NCI-H345 (cell line): Measurements from ENCODE around the gene PARD3B.
A peak's percentile ranks its signal among the peaks of the same experiment; 100 is the strongest.
"Not testable (repeated sequence)": the region's sequence is repeated elsewhere in the genome, so short reads cannot be mapped to it uniquely, and the experiment has no call there.

Source experiments
- DNase-seq: peaks from one replicate; lab custom pipeline; 2025; lab: John Stamatoyannopoulos, UW

Gene PARD3B

DNA sequence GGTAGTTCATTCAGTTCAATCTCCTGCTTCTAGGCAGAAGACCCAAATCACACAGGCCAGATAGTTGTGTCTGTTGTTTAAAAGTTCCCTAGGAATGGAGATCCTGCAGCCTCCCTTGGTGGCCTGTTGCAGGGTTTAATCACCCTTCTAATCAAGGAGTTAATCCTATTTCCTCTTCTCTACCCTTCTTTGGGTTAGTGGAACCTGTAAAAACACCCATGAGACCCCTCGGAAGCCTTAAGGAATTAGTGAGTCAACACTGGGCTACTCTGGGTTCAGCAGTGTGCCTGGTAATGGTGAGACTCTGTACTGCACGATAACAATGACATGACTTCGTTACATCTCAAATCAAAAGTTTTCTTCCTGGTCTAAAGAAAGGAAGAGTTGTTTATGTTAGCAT lies 919.4 kb downstream of the PARD3B start:
- DNase-seq, result no peak

DNA sequence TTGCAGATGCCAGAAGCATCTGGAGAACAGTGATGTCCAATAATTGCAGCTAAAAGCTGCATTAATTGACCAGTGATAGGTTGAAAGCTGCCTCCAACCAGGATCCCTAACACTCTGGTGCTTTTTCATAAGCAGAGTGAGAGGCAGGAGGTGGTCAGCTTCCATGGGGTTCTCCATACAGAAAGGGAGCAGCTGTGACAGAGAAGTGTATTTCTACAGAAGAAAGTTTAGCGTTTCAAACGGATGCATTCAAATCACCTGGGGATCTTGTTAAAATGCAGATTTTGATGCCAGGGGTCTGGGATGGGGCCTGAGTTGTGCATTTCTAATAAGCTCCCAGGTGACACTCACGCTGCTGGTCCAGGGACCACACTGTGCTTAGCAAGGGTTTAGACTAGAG lies 920.5 kb downstream of the PARD3B start:
- no peak for DNase-seq

DNA sequence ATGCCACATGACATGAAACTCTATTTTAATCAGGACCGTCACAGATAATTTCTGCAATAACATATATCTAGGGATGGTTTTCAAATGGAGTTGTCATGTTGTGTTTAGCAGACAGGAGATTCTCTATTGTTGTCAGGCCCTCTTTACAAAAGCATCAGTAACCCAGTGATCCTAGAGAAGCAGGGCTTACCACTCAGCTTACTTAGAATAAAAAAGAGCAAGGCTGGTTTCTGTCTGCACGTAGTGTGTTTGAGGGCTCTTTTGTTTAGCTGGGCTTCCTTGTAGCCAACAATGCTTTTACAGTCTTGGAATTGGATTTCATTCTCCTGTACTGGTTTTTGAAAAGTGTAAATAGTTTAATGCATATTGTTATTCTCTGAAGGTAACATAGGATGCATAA lies 926.5 kb downstream of the PARD3B start:
- DNase-seq, result no peak

GRCh38 chr2:205473791-205474190 lies 928.5 kb downstream of the PARD3B start:
- no peak for DNase-seq

GRCh38 chr2:205474741-205475415 lies 929.6 kb downstream of the PARD3B start:
- DNase-seq, result no peak

DNA sequence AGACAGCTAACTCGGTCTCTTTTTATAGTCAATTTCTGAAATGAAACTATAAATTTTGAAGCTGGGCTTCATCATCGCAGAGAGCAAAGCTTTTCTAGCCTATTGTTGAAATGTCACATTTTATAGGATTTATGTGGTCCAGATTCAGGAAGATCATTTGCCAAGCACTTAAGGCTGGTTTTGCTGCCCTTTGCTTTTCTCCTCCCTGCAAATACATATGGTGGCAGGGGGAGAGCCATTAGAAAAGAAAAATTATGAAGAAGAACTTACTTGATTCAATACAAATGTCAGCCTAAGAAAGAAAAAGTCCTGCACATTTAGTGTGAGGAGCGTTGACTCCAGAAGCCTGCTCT lies 930.1 kb downstream of the PARD3B start:
- DNase-seq, result no peak

GRCh38 chr2:205477016-205477705 lies 931.9 kb downstream of the PARD3B start:
- DNase-seq, result no peak

DNA sequence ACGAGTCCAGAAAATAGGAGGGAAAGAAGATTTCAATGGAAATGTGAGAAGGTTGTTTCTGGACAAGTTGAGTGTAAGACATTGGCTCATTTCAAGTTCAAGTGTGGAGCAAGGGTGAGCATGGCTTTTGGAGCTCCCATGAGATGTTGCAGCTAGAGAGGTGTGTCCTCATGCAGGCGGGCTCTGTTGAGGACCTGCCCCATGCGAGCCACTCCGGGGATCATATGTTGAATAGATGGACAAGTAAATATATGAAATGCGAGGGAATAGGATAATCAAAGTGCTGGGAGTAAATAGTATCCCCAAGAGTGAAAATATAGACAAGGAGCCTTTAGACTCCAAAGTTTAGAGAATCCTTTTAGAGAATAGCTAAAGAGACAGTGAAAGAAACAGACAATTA lies 936.6 kb downstream of the PARD3B start:
- no peak for DNase-seq

DNA sequence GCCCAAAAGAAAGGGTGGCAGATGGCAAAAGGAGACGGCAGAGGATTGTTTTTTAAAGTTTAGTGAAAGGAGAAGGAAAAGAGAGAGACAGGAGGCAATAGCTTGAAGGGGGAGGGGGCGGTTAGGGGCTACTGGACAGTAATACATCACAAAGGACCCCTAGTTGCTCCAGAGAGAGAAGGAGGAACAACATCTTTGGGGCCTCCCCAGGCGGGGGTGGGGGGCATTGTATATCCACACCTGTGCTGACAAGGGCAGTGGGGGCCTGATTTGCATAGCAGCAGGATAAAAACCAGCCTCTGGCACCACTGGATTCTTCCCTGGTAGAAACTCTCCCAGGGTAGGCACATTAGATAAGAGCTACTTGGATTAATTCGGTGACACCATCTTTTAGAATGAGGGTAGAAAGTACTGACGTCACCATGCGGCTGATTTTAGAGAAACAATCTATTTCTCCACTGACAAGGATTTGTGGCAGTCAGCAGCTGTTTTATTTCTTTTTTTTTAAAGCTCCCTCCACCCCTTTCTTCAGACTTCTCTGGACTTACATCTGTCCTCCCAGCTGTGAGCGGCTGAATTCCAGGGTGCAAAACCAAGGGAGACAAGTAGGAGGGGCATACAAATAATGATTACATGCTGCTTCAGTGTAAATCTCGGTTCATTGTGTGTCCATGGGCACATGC lies 937.3 kb downstream of the PARD3B start:
- no peak for DNase-seq

DNA sequence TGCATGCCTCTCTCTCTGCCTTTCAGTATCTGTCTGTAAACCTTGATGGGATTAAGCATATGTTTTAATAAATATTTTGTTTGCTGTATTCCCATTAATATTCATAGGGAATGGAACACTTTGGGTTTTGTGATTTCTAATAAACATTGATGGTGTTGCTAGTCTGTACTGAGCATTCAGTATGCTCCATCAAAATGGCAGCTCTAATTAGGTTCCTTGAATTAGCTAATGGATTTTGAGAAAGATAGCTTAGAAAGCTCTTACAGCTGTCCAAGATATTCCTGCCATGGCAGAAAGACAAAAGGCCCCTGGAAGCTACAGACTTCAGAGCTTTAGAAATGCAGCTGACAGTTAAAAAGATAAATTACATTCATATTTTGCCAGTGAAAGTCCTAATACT lies 937.8 kb downstream of the PARD3B start:
- DNase-seq, result no peak

DNA sequence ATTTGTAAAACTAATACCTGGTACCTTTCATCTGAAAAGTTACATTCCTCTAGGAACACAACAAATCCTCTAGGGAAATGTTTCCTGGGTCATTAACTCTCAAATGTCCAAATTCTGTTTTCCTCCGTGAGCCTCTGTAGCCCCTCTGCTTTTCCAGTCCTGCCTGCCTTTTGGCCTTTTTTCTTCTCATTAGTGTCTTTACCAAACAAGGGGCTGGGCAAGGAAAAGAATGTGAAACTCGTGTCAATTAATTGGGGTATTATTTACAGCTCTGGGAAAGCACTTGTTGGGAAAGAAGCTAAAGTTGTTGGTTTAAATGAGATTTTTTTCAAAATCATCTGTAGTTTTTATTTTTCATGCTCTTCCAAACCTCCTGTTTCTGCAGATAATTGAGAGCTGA lies 938.9 kb downstream of the PARD3B start:
- no peak for DNase-seq

DNA sequence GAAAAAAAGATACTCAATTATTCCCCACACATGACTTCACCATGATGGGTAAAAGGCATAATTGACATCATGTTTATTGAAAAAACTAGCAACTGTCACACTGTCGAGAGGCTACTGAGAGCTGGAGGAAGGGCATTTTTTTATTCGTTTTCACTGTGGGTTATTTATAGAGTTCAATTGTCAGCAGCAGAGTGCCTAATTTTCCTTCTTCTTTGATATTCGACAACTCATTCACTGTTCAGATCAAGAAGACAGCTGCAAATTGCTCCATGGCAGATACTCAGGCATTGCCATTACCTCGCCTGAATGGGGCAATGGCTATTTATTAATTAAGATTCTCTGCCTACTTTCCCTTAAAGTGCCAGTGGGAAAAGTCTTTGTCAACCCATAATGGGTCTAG lies 939.5 kb downstream of the PARD3B start:
- peak; percentile 34 for DNase-seq

DNA sequence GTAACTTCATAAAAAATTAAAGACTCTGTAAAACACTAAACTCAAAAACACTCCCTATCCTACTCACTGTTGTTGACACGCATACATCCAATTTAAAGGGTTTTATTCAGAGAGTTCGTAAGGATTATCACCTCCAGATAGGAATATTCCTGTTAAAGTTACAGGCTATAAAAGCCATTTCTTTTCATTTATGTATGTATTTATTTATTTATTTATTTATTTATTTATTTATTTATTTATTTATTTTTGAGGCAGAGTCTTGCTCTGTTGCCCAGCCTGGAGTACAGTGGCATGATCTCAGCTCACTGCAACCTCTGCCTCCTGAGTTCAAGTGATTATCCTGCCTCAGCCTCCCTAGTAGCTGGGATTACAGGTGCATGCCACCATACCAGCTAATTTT lies 948.3 kb downstream of the PARD3B start:
- DNase-seq, result not testable (repeated sequence)

DNA sequence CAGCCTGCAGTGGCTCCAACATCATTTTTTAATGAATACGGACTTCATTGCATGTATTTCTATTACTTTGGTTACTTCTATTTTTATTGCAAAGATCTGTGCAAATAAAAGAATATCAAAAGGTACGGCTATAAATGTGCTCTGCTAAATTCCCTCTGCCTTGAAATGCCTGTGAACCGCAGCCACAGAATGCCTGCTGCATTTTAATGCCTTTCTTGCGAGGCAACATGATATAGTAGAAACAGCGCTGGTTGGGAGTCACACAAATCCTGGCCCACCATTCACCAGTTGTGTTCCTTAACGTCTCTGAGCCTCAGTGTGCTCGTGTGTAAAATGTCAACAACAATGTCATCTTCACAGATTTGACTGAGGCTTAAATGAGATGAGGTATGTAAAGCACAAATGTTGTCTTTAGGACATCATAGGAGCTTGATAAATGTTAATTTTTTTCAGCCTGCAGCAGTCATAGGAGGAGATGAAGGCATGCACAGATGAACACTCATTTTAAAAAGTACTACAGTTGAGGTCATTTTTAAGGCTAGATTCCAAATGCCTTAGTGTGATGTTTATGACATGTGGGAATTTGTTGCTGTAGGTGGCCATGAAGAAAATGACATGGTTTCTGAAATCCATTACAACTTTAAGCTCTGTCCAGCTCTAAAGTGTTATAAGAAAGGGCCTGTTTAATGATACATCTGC lies 949.4 kb downstream of the PARD3B start:
- no peak for DNase-seq

GRCh38 chr2:205495819-205496218 lies 950.5 kb downstream of the PARD3B start:
- no peak for DNase-seq

DNA sequence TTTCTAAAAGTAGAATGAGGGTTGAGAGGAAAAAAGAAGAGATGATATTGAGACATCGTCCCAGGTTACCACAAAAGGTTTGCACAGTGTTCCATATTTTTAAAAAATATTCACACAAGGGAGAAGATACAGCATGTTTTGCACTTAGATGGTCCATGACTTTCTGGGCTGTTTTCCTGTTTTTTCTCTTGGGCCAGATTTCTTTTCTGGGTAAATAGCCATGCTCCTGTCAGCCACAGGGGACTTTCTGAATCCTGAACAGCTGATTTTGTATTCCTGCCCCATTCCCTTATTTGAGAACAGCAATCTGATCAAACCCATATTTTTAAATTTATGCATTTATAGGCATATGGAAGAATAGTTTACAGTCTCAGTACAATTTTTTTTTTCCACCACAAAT lies 951.1 kb downstream of the PARD3B start:
- DNase-seq, result no peak

DNA sequence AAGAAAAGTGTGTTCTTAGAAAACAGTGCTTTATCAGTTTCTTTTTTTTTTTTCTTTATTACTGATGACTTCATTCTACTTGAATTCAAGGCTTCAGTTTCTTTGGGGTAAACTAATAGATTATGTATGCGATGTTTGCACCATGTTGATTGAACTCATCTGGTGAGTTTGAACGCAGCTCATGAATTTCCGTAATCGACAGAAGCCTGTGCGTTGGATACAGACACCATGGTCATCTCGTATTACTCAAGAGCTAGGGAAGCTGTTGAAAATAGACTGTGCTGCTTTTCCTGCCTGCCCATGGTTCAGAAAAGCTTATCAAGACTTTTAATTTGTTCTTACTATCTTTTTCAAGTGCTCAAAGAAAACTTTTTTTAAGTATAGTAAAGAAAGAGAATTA lies 951.5 kb downstream of the PARD3B start:
- DNase-seq, result no peak

- DNase-seq, result no peak
Observed at GRCh38 chr2:205499006-205499405, 953.7 kb downstream of the PARD3B start.

DNA sequence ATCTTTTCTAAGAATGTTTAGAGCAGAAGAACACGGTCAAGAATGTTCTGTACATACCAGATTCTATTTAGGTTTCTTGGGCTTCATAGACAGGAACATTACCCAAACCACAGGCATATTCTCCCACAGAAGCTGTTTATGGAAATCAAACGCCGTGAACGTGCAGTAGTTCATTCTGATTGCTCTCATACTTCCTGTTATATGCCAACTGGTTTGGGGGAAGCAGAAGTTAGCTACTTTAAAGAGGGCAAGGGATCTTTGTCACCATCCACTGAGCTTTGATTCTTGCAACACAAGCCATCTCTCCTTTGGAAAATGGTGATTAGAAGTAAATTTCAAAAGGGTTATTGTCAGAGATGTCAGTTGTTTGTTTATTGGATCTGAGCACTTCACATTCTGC lies 954.8 kb downstream of the PARD3B start:
- DNase-seq, result no peak

DNA sequence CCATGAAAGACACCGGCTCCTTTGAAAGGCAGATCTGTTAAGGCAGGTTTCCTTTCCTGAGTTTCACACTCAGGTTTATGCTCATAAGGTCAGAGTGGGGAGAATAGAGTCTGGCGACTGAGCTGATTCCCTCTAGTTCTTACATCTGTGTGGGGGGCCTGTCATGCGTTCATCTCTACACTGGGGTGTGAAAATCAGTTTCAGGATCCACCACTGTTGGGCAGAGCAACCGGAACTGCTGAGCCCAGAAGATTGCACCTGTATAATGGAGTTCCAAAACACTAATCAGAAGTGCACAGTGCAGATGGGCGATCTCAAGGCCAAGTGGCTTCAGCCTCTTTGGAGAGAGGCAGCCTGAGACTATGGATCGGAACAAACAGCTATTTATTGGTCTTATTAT lies 955.7 kb downstream of the PARD3B start:
- DNase-seq, result no peak

DNA sequence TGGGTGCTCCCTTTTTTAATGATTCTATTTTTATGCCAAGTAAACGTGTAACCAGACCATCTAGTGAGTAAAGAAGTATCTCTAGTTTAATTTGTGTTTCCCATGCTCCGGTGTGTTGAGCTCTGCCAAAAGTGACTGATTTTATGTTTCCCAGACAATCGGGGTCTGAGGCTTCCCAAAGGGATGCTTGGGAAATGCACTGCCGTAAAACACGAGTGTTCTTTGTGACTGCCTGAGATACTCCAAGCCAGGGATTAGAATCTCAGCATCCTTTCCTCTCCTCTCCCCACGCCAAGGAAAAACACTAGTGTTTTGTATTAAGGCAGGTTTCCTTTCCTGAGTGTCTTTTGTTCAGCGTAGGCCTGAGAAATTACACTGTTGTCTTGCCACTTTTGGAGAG lies 956.6 kb downstream of the PARD3B start:
- DNase-seq, result no peak

DNA sequence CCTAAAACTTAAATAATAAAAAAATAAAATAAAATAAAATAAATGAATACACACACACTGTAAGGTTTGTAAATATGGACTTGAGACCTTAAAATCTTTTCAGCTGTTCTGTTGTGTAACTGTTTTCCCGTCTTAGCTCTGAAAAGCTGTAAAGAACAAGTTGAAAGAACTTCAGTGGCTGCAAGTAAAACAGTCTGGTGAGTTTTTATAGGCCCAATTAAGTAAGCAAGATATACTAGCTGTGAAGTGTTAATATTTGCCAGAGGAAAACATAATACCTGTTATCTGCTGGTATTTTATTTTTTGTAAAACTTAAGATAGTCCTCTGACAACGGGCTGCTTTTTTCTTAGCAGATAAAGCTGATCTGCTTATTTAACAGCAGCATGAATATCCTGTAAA lies 960.1 kb downstream of the PARD3B start:
- DNase-seq, result no peak

GRCh38 chr2:205509655-205510054 lies 964.4 kb downstream of the PARD3B start:
- no peak for DNase-seq
